GM23338 (cell line): ENCODE data around the gene EPHB1. TPM values are rescaled to one million over a fixed set of nuclear protein-coding genes. Genes with fewer than 3 reads are reported as not detected.
"Not testable (repeated sequence)": the region's sequence is repeated elsewhere in the genome, so short reads cannot be mapped to it uniquely, and the experiment has no call there.

Experiments
- ATAC-seq: fragments of 200-7000 bp; cut with Tn5 transposase; 3 replicates; pipeline ENCODE4 v1.9.1; 2020
- DNase-seq: peaks from one replicate; pipeline ENCODE4 v3.0.0-alpha.2; 2015; ENCODE audit warnings: low spot score
- H2AFZ ChIP-seq: fragments of 200-600 bp; sonication (generic); 2 replicates; pipeline ENCODE4 v1.8.0; 2016; ENCODE audit warnings: antibody characterized with exemption, mild to moderate bottlenecking, moderate library complexity
- H3F3A ChIP-seq: fragments of 200-600 bp; sonication (generic); replicated peaks from 2 replicates; pipeline ENCODE4 v1.8.0; 2017; ENCODE audit warnings: antibody characterized with exemption, mixed run types, low read depth
- H3K27ac ChIP-seq: fragments of 200-600 bp; sonication (generic); 2 replicates; pipeline ENCODE4 v1.6.1; 2016; ENCODE audit warnings: low read depth
- H3K27me3 ChIP-seq: fragments of 200-600 bp; sonication (generic); 2 replicates; pipeline ENCODE4 v1.8.0; 2016; ENCODE audit warnings: mild to moderate bottlenecking, mixed run types, moderate library complexity; ENCODE audit not compliant: insufficient read depth
- H3K36me3 ChIP-seq: fragments of 200-600 bp; sonication (generic); 2 replicates; pipeline ENCODE4 v1.8.0; 2016; ENCODE audit warnings: mild to moderate bottlenecking; ENCODE audit not compliant: insufficient read depth
- H3K4me1 ChIP-seq: fragments of 200-600 bp; sonication (generic); 2 replicates; pipeline ENCODE4 v1.8.0; 2016; ENCODE audit warnings: mild to moderate bottlenecking, moderate library complexity; ENCODE audit not compliant: insufficient read depth
- H3K4me2 ChIP-seq: fragments of 200-600 bp; sonication (generic); 2 replicates; pipeline ENCODE4 v1.7.1; 2017; ENCODE audit warnings: mixed run types
- H3K4me3 ChIP-seq: fragments of 200-600 bp; sonication (generic); 2 replicates; pipeline ENCODE4 v1.6.1; 2016; ENCODE audit warnings: mixed run types
- H3K79me2 ChIP-seq: fragments of 200-600 bp; sonication (generic); replicated peaks from 2 replicates; pipeline ENCODE4 v1.8.0; 2017; ENCODE audit warnings: mild to moderate bottlenecking; ENCODE audit not compliant: insufficient read depth
- H3K9me2 ChIP-seq: fragments of 200-600 bp; sonication (generic); 2 replicates; pipeline ENCODE4 v1.8.0; 2017; ENCODE audit not compliant: insufficient read depth
- H4K20me1 ChIP-seq: fragments of 200-600 bp; sonication (generic); replicated peaks from 2 replicates; pipeline ENCODE4 v1.8.0; 2017; ENCODE audit warnings: mild to moderate bottlenecking; ENCODE audit not compliant: insufficient read depth
- H3K27ac Mint-ChIP-seq: 2 replicates; pipeline ENCODE4 v1.8.0; 2020; ENCODE audit warnings: inconsistent platforms, mild to moderate bottlenecking, moderate library complexity, mixed read lengths
- H3K27me3 Mint-ChIP-seq: 3 replicates; pipeline ENCODE4 v1.8.0; 2022; ENCODE audit warnings: low read depth, mild to moderate bottlenecking, moderate library complexity, mixed read lengths, inconsistent platforms; ENCODE audit not compliant: insufficient read depth, poor library complexity
- H3K36me3 Mint-ChIP-seq: 3 replicates; pipeline ENCODE4 v1.8.0; 2021; ENCODE audit warnings: low read depth, mild to moderate bottlenecking, inconsistent platforms, moderate library complexity, mixed read lengths
- H3K4me1 Mint-ChIP-seq: 3 replicates; pipeline ENCODE4 v1.8.0; 2020; ENCODE audit warnings: mild to moderate bottlenecking, inconsistent platforms, mixed read lengths
- H3K4me3 Mint-ChIP-seq: 3 replicates; pipeline ENCODE4 v1.8.0; 2021; ENCODE audit warnings: moderate library complexity, mild to moderate bottlenecking, inconsistent platforms, mixed read lengths
- H3K9me3 Mint-ChIP-seq: 3 replicates; pipeline ENCODE4 v1.8.0; 2020; ENCODE audit warnings: moderate library complexity, mild to moderate bottlenecking, inconsistent platforms, mixed read lengths
- CREB1 ChIP-seq: fragments of 250-450 bp; sonication (Bioruptor Pico); IDR thresholded peaks from 2 replicates; pipeline ENCODE4 v1.5.0; 2020; ENCODE audit warnings: low read depth, mild to moderate bottlenecking, moderate library complexity
- EZH2phosphoT487 ChIP-seq: fragments of 200-600 bp; sonication (generic); IDR thresholded peaks from one replicate; pipeline ENCODE4 v1.8.1; 2018; ENCODE audit warnings: antibody characterized with exemption; ENCODE audit not compliant: unreplicated experiment
- JUNB ChIP-seq: IDR thresholded peaks from one replicate; pipeline ENCODE4 v1.6.1; 2016; ENCODE audit warnings: antibody characterized with exemption; ENCODE audit not compliant: unreplicated experiment
- STAT1 ChIP-seq: IDR thresholded peaks from one replicate; pipeline ENCODE4 v1.6.1; 2016; ENCODE audit warnings: antibody characterized with exemption; ENCODE audit not compliant: unreplicated experiment
- polyA plus RNA-seq: library from polyadenylated mRNA; unstranded; fragments of >200 nt; fragmentation: Nextera tagmentation; extraction: Ambion mirVana; gene quantifications from 2 replicates; pipeline ENCODE4 v1.2.1, GENCODE V29; 2016
- total RNA-seq: library from RNA; depleted of rRNA; stranded (reverse); fragments of >200 nt; shearing (Covaris generic); gene quantifications from 2 replicates; pipeline ENCODE4 v1.2.3, GENCODE V29; 2014
- TF ChIP-seq, protein P1 (sequence below): IDR thresholded peaks from 2 replicates; pipeline ENCODE4 v1.6.1; 2016; ENCODE audit warnings: antibody characterized with exemption
- TF ChIP-seq, protein P2 (sequence below): fragments of 250-450 bp; sonication (Bioruptor Pico); IDR thresholded peaks from 2 replicates; pipeline ENCODE4 v1.5.0; 2020; ENCODE audit warnings: mild to moderate bottlenecking, moderate library complexity
- TF ChIP-seq, protein P3 (sequence below): IDR thresholded peaks from one replicate; pipeline ENCODE4 v1.6.1; 2018; ENCODE audit warnings: antibody characterized with exemption; ENCODE audit not compliant: unreplicated experiment

The EPHB1 gene
- total and polyA plus RNA-seq, 2 experiments from 2014 or later, result 2.7 to 5.2 TPM

DNA sequence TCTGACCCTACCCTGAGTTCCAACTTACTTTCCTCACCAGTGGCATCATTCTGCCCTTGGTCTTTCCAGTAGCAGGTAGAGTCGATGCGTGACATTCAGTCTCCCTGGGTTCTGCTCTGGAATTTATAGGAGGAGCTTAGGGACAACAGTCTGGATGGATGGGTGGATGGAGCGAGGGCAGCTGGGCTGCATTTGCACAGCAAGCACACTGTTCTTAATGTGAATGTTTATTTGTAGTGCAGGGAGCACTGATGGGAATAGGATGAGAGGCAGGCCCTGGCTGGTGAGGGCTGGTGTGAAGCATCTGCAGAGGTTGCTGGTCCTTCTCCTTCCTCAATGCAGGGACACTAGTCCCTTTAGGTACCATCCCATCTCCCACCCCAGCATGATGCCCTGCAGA lies 176.2 kb downstream of the EPHB1 start:
- H3K27ac ChIP-seq, result no peak overlapping the region
- DNase-seq, result no peak

DNA sequence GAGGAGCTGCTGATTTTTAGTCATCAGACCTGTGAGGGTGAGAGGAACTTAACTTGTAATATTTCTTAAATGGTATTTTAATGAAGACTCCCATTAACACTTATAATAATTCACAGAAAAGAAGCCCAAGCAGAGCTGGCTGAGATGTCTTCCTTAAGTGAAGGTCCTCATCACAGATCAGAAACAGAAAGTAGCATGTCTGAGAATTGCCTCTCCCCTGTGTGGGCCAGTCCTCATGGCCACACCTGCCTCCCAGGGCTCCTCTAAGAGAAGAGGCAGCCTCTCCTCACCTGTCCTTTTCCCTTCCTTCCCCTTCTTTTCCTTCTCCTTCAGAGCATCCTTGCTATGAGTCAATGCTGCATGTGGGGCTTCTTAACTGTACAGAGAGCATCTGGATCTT lies 176.8 kb downstream of the EPHB1 start:
- not testable (repeated sequence) for H3K27me3 Mint-ChIP-seq, H3K36me3 ChIP-seq, H3K27me3 ChIP-seq, H3K27ac ChIP-seq, H3K9me3 Mint-ChIP-seq, H3K4me1 ChIP-seq, H3K79me2 ChIP-seq, H3K4me2 ChIP-seq, H3K4me3 ChIP-seq, DNase-seq, H3K4me1 Mint-ChIP-seq, H3K27ac Mint-ChIP-seq, H3K36me3 Mint-ChIP-seq, H3K4me3 Mint-ChIP-seq, H3F3A ChIP-seq, ATAC-seq, H2AFZ ChIP-seq, H4K20me1 ChIP-seq
- 0 out of 2 replicates have a peak, but pooled peaks cover 13% of the 10 kb centered on the region for H3K9me2 ChIP-seq

More for the DNA sequence above, 176.2 kb downstream of the EPHB1 start:
- H3K4me1 ChIP-seq, result no peaks in the 10 kb centered on the region
- H3K36me3 ChIP-seq, result no peaks in the 10 kb centered on the region
- Mint-ChIP-seq H3K27me3 (no peaks in the 10 kb centered on the region), H3K4me3 (no peak overlapping the region), H3K9me3 (no peaks in the 10 kb centered on the region), H3K4me1 (peaks cover 8% of the 10 kb centered on the region; the same call in 2 of the 3 replicates), H3K27ac (no peak overlapping the region), H3K36me3 (no peaks in the 10 kb centered on the region)
- 0 out of 2 replicates have a peak, but pooled peaks cover 15% of the 10 kb centered on the region for H3K9me2 ChIP-seq
- 0 out of 3 replicates have a peak, but pooled peaks have one; percentile 24 for ATAC-seq
- H2AFZ ChIP-seq, result no peak overlapping the region
- TF ChIP-seq CREB1 (CRISPR knock-in tag), result no peak
- TF ChIP-seq, protein P1, sequence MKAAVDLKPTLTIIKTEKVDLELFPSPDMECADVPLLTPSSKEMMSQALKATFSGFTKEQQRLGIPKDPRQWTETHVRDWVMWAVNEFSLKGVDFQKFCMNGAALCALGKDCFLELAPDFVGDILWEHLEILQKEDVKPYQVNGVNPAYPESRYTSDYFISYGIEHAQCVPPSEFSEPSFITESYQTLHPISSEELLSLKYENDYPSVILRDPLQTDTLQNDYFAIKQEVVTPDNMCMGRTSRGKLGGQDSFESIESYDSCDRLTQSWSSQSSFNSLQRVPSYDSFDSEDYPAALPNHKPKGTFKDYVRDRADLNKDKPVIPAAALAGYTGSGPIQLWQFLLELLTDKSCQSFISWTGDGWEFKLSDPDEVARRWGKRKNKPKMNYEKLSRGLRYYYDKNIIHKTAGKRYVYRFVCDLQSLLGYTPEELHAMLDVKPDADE, result no peak
- TF ChIP-seq, protein P2, sequence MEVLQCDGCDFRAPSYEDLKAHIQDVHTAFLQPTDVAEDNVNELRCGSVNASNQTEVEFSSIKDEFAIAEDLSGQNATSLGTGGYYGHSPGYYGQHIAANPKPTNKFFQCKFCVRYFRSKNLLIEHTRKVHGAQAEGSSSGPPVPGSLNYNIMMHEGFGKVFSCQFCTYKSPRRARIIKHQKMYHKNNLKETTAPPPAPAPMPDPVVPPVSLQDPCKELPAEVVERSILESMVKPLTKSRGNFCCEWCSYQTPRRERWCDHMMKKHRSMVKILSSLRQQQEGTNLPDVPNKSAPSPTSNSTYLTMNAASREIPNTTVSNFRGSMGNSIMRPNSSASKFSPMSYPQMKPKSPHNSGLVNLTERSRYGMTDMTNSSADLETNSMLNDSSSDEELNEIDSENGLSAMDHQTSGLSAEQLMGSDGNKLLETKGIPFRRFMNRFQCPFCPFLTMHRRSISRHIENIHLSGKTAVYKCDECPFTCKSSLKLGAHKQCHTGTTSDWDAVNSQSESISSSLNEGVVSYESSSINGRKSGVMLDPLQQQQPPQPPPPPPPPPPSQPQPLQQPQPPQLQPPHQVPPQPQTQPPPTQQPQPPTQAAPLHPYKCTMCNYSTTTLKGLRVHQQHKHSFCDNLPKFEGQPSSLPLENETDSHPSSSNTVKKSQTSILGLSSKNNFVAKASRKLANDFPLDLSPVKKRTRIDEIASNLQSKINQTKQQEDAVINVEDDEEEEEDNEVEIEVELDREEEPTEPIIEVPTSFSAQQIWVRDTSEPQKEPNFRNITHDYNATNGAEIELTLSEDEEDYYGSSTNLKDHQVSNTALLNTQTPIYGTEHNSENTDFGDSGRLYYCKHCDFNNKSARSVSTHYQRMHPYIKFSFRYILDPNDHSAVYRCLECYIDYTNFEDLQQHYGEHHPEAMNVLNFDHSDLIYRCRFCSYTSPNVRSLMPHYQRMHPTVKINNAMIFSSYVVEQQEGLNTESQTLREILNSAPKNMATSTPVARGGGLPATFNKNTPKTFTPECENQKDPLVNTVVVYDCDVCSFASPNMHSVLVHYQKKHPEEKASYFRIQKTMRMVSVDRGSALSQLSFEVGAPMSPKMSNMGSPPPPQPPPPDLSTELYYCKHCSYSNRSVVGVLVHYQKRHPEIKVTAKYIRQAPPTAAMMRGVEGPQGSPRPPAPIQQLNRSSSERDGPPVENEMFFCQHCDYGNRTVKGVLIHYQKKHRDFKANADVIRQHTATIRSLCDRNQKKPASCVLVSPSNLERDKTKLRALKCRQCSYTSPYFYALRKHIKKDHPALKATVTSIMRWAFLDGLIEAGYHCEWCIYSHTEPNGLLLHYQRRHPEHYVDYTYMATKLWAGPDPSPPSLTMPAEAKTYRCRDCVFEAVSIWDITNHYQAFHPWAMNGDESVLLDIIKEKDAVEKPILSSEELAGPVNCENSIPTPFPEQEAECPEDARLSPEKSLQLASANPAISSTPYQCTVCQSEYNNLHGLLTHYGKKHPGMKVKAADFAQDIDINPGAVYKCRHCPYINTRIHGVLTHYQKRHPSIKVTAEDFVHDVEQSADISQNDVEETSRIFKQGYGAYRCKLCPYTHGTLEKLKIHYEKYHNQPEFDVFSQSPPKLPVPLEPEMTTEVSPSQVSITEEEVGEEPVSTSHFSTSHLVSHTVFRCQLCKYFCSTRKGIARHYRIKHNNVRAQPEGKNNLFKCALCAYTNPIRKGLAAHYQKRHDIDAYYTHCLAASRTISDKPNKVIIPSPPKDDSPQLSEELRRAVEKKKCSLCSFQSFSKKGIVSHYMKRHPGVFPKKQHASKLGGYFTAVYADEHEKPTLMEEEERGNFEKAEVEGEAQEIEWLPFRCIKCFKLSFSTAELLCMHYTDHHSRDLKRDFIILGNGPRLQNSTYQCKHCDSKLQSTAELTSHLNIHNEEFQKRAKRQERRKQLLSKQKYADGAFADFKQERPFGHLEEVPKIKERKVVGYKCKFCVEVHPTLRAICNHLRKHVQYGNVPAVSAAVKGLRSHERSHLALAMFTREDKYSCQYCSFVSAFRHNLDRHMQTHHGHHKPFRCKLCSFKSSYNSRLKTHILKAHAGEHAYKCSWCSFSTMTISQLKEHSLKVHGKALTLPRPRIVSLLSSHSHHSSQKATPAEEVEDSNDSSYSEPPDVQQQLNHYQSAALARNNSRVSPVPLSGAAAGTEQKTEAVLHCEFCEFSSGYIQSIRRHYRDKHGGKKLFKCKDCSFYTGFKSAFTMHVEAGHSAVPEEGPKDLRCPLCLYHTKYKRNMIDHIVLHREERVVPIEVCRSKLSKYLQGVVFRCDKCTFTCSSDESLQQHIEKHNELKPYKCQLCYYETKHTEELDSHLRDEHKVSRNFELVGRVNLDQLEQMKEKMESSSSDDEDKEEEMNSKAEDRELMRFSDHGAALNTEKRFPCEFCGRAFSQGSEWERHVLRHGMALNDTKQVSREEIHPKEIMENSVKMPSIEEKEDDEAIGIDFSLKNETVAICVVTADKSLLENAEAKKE (CRISPR knock-in tag), result no peak
- TF ChIP-seq JUNB, result no peak
- TF ChIP-seq EZH2phosphoT487, result no peak
- TF ChIP-seq, protein P3, sequence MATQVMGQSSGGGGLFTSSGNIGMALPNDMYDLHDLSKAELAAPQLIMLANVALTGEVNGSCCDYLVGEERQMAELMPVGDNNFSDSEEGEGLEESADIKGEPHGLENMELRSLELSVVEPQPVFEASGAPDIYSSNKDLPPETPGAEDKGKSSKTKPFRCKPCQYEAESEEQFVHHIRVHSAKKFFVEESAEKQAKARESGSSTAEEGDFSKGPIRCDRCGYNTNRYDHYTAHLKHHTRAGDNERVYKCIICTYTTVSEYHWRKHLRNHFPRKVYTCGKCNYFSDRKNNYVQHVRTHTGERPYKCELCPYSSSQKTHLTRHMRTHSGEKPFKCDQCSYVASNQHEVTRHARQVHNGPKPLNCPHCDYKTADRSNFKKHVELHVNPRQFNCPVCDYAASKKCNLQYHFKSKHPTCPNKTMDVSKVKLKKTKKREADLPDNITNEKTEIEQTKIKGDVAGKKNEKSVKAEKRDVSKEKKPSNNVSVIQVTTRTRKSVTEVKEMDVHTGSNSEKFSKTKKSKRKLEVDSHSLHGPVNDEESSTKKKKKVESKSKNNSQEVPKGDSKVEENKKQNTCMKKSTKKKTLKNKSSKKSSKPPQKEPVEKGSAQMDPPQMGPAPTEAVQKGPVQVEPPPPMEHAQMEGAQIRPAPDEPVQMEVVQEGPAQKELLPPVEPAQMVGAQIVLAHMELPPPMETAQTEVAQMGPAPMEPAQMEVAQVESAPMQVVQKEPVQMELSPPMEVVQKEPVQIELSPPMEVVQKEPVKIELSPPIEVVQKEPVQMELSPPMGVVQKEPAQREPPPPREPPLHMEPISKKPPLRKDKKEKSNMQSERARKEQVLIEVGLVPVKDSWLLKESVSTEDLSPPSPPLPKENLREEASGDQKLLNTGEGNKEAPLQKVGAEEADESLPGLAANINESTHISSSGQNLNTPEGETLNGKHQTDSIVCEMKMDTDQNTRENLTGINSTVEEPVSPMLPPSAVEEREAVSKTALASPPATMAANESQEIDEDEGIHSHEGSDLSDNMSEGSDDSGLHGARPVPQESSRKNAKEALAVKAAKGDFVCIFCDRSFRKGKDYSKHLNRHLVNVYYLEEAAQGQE, result no peak
- TF ChIP-seq STAT1, result no peak
- H3K27me3 ChIP-seq, result no peaks in the 10 kb centered on the region
- H3K4me2 ChIP-seq, result no peak overlapping the region
- H3K4me3 ChIP-seq, result no peak overlapping the region
- H4K20me1 ChIP-seq, result no peaks in the 10 kb centered on the region
- no peaks in the 10 kb centered on the region for H3F3A ChIP-seq
- H3K79me2 ChIP-seq, result no peaks in the 10 kb centered on the region
